ENCODE results near the gene CTDP1. TPM values are rescaled to one million over a fixed set of nuclear protein-coding genes. Genes with fewer than 3 reads are reported as not detected.

The CTDP1 gene
- total and polyA plus RNA-seq, 12 donors, result 3.8 to 23.9 (median 15.8) TPM

- intact Hi-C loops (cut with DNase I), result loop anchor here in 1 of 2 donors (10.0 kb wide), 2 partner anchors 269 to 349 kb away; partner anchors contain the start of genes RBFA and SLC66A2
Observed at GRCh38 chr18:79685971-79686370, 6.4 kb downstream of the CTDP1 start.

DNA sequence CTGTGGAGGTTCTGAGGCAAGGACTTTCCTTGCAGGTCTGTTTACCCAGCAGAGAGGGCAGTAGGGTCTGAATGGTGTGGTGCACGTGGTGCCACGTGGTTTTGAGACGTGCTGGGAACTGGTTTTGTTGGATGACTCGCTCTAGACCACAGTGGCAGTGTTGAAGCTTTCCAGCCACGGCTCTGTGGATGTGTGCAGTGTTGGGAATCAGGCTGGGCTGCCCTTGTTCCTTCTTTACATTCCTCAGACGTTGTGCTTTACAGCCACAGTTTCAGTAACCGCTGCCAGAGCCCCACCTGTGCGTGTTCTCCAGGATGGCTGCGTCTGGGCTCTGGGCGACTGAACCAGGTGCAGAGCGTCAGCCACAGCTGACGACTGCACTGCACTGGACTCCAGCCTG is 8.2 kb downstream of the CTDP1 start:
- no peaks in the 10 kb centered on the region for H3K9me3 ChIP-seq (replicated peaks in 1 of 3)
- no peaks in the 10 kb centered on the region for H3K4me1 ChIP-seq (replicated peaks in 1 of 2)
- H3K27me3 ChIP-seq, result no peaks in the 10 kb centered on the region
- H3K4me3 ChIP-seq, result no peak overlapping the region
- no peak overlapping the region for H3K27ac ChIP-seq
- WGBS, 4 donors, result 82 to 92% (median 84%) methylated on average over 11 to 12 of the region's 12 CpGs
- no peak for TF ChIP-seq CTCF (IDR thresholded peaks at IDR 0.05)
- no peak for TF ChIP-seq POLR2A (IDR thresholded peaks at IDR 0.05)
- intact Hi-C loops (cut with DNase I), result loop anchor here in 1 of 2 donors (10.0 kb wide), 2 partner anchors 267 to 347 kb away; partner anchors contain the start of genes RBFA and SLC66A2
- H3K36me3 ChIP-seq (replicated peaks in 1 of 2), result no peaks in the 10 kb centered on the region
- peak in 1 of 7 donors; percentile 39 for DNase-seq

More at GRCh38 chr18:79685971-79686370, 6.4 kb downstream of the CTDP1 start:
- Histone ChIP-seq H3K4me1 (replicated peaks in 1 of 2) (peaks cover 2 to 8% of the 10 kb centered on the region in 2 donors), H3K4me3 (no peak overlapping the region), H3K36me3 (replicated peaks in 1 of 2) (no peaks in the 10 kb centered on the region), H3K27me3 (no peaks in the 10 kb centered on the region), H3K27ac (no peak overlapping the region), H3K9me3 (replicated peaks in 1 of 3) (no peaks in the 10 kb centered on the region)
- no peak for DNase-seq
- no peak for TF ChIP-seq POLR2A (IDR thresholded peaks at IDR 0.05)
- TF ChIP-seq CTCF (IDR thresholded peaks at IDR 0.05), result no peak
- WGBS, 4 donors, result 81 to 87% (median 84%) methylated on average over 7 of the region's 7 CpGs

DNA sequence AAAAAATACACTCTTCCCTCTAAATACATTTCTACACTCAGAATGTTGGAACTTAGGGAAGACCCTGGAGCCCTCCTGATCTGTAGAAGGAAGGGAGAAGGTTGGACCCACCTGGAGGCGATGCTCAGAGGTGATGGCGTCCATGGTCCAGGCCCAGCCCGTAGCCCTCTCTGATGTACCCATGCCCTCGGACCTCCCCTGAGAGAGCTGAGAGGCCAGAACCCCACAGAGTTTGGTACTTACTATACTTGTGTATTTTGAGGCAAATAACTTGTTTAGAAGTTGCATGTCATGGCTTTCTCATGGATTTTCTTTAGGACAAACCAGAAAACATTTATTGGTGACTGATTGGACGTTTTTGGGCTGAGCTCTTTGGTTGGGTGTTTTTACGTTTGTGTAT is 10.5 kb downstream of the CTDP1 start:
- WGBS, 4 donors, result 90 to 93% (median 91%) methylated on average over 6 of the region's 6 CpGs
- no peak for DNase-seq
- no peak overlapping the region for H3K27ac ChIP-seq
- TF ChIP-seq CTCF (IDR thresholded peaks at IDR 0.05) (no peak), POLR2A (IDR thresholded peaks at IDR 0.05) (no peak)
- no peak overlapping the region for H3K4me3 ChIP-seq
- intact Hi-C loops (cut with DNase I), result no loop called here
- no peaks in the 10 kb centered on the region for H3K4me1 ChIP-seq (replicated peaks in 1 of 2)
- H3K36me3 ChIP-seq (replicated peaks in 1 of 2), result no peaks in the 10 kb centered on the region
- H3K27me3 ChIP-seq, result no peaks in the 10 kb centered on the region
- no peaks in the 10 kb centered on the region for H3K9me3 ChIP-seq (replicated peaks in 1 of 3)

DNA sequence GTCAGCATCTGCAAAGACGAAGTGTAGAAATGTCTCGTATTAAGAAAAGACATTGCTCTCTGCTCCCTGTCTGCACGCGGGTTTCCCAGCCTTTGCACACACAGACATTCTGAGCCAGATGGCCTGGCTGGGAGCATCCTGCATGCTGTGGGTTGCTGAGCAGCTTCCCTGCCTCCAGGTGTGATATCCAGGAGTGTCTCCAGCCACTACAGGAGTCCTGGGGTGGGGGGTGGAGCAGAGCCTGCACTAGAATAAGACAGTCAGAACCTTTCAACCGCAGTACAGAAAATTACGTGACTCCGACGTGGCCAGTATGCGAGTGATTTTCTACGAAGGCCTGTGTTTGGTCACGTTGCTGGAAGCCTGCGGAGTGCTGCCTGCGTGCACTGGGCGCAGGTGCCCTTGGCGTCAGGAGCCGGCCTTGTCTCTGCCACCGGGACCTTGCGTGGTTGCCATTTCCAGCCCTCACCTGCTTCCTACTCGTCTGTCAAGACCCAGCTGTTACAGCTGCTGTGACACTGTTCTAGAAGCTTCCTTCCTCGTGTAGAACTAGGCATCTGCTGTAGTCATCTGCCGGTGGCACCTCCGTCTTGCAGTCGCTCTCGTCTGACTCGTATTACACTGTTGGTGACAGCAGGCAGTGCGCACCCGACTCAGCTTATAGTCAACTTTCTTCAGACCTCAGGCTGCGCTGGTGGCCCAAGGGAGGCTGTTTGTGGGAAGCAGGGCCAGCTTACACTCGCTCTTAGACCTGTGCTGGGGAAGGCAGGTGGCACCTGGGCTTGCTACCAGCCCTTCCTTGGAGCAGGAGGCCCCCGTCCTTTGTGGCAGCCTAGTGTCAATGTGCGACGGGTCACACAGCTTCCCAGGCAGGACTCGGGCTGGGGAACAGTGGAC is 11.2 kb downstream of the CTDP1 start:
- TF ChIP-seq POLR2A (IDR thresholded peaks at IDR 0.05) (no peak), CTCF (IDR thresholded peaks at IDR 0.05) (no peak)
- H3K27me3 ChIP-seq, result no peaks in the 10 kb centered on the region
- DNase-seq, result no peak
- no peaks in the 10 kb centered on the region for H3K9me3 ChIP-seq (replicated peaks in 1 of 3)
- no peak overlapping the region for H3K27ac ChIP-seq
- 84 to 91% (median 87%) methylated on average over 30 to 33 of the region's 33 CpGs for WGBS, 4 donors
- intact Hi-C loops (cut with DNase I), result no loop called here
- no peaks in the 10 kb centered on the region for H3K4me1 ChIP-seq (replicated peaks in 1 of 2)
- peaks cover 0 to 5% of the 10 kb centered on the region in 2 donors for H3K36me3 ChIP-seq (replicated peaks in 1 of 2)
- no peak overlapping the region for H3K4me3 ChIP-seq

All from adrenal gland (tissue), 12 donors.